B cell (primary cell): ENCODE measurements around the gene TP53AIP1. TPM values are rescaled to one million over a fixed set of nuclear protein-coding genes. Genes with fewer than 3 reads are reported as not detected.

Source experiments
- ATAC-seq: fragments of 200-7000 bp; cut with Tn5 transposase; one replicate; pipeline ENCODE4 v1.10.0; 2021; ENCODE audit warnings: low read depth, mild to moderate bottlenecking, moderate number of reproducible peaks, moderate library complexity
- CTCF ChIA-PET: fragments of 350-600 bp; sonication (Branson Sonifier 250); formaldehyde crosslinking; loops from one replicate; lab custom pipeline; 2021; ENCODE audit warnings: antibody characterized with exemption, inconsistent platforms; lab: Charles Lee
- POLR2A ChIA-PET: fragments of 350-600 bp; sonication (Branson Sonifier 250); formaldehyde crosslinking; loops from one replicate; lab custom pipeline; 2021; ENCODE audit warnings: antibody characterized with exemption; lab: Charles Lee
- DNase-seq: peaks from one replicate; pipeline ENCODE4 v3.0.0; 2013
- H2AFZ ChIP-seq: 2 replicates; pipeline ENCODE4 v1.6.1; 2012; ENCODE audit warnings: mild to moderate bottlenecking, low read depth, low read length; ENCODE audit not compliant: insufficient read depth, poor library complexity, severe bottlenecking
- H3K27ac ChIP-seq, 2 donors: 1 replicate in 1 of 2; 2 replicates in 1 of 2; pipeline ENCODE4 v1.5.1; 2012 to 2013; ENCODE audit warnings: low read length in 2 of 2, mild to moderate bottlenecking in 2 of 2, moderate library complexity in 1 of 2
- H3K27me3 ChIP-seq, 4 experiments: fragments of 200-600 bp in 1 of 4; sonication (generic) in 1 of 4; replicated peaks in 1 of 4; 1 replicate in 2 of 4; 2 replicates in 2 of 4; pipeline versions ENCODE4 v1.6.1 to v1.7.0; 2013 to 2016; ENCODE audit warnings: low read length in 3 of 4, mild to moderate bottlenecking in 2 of 4, mixed read lengths in 1 of 4, moderate library complexity in 1 of 4; ENCODE audit not compliant: insufficient read depth in 4 of 4, control insufficient read depth in 3 of 4; ENCODE audit errors: control extremely low read depth in 1 of 4
- H3K36me3 ChIP-seq, 2 experiments: replicated peaks in 1 of 2; 1 replicate in 1 of 2; 2 replicates in 1 of 2; pipeline versions ENCODE4 v1.6.1 to v1.7.1; 2013; ENCODE audit warnings: low read length in 1 of 2; ENCODE audit not compliant: insufficient read depth in 2 of 2, control insufficient read depth in 1 of 2; ENCODE audit errors: control extremely low read depth in 1 of 2, extremely low read depth in 1 of 2
- H3K4me1 ChIP-seq, 2 donors: fragments of 200-600 bp in 1 of 2; sonication (generic) in 1 of 2; 1 replicate in 1 of 2; 2 replicates in 1 of 2; pipeline versions ENCODE4 v1.5.1 to v1.6.1; 2013 to 2017; ENCODE audit warnings: low read length in 2 of 2; ENCODE audit not compliant: control insufficient read depth in 2 of 2, insufficient read depth in 2 of 2
- H3K4me2 ChIP-seq: replicated peaks from 2 replicates; pipeline ENCODE3; 2012; ENCODE audit warnings: mild to moderate bottlenecking, low read depth, low read length; ENCODE audit not compliant: poor library complexity, severe bottlenecking
- H3K4me3 ChIP-seq, 5 experiments: fragments of 200-600 bp in 1 of 5; sonication (generic) in 1 of 5; 1 replicate in 3 of 5; 2 replicates in 2 of 5; pipeline versions ENCODE4 v1.5.1 to v1.7.0; 2011 to 2016; ENCODE audit warnings: low read length in 4 of 5, mild to moderate bottlenecking in 4 of 5, low read depth in 2 of 5, control low read depth in 1 of 5, moderate library complexity in 1 of 5; ENCODE audit not compliant: insufficient read depth in 1 of 5; ENCODE audit errors: control extremely low read depth in 1 of 5, extremely low read depth in 1 of 5
- H3K79me2 ChIP-seq: fragments of 200-600 bp; sonication (generic); one replicate; pipeline ENCODE4 v1.6.0; 2016; ENCODE audit warnings: low read length; ENCODE audit not compliant: control insufficient read depth, insufficient read depth
- H3K9ac ChIP-seq: fragments of 200-600 bp; sonication (generic); 2 replicates; pipeline ENCODE4 v1.6.1; 2017; ENCODE audit warnings: mild to moderate bottlenecking, low read length, moderate library complexity
- H3K9me3 ChIP-seq, 3 donors: one replicate each; pipeline versions ENCODE4 v1.6.1 to v1.7.1; 2013; ENCODE audit warnings: low read length in 2 of 3; ENCODE audit not compliant: control insufficient read depth in 2 of 3, insufficient read depth in 1 of 3; ENCODE audit errors: control extremely low read depth in 1 of 3
- H4K20me1 ChIP-seq: 2 replicates; pipeline ENCODE4 v1.6.0; 2012; ENCODE audit warnings: mild to moderate bottlenecking, low read length; ENCODE audit not compliant: insufficient read depth, control insufficient read depth, poor library complexity, severe bottlenecking
- H3K27ac Mint-ChIP-seq: one replicate; pipeline ENCODE4 v1.8.0; 2021; ENCODE audit warnings: mixed read lengths
- H3K27me3 Mint-ChIP-seq: one replicate; pipeline ENCODE4 v1.8.0; 2021; ENCODE audit warnings: mixed read lengths
- H3K4me1 Mint-ChIP-seq: one replicate; pipeline ENCODE4 v1.8.0; 2021; ENCODE audit warnings: mixed read lengths
- H3K4me3 Mint-ChIP-seq: one replicate; pipeline ENCODE4 v1.8.0; 2021; ENCODE audit warnings: mixed read lengths
- H3K9me3 Mint-ChIP-seq: one replicate; pipeline ENCODE4 v1.8.0; 2022; ENCODE audit warnings: mixed read lengths; ENCODE audit not compliant: insufficient read depth
- EZH2 ChIP-seq: IDR thresholded peaks from 2 replicates; pipeline ENCODE4 v1.6.1; 2012; ENCODE audit warnings: borderline replicate concordance, low read depth, mild to moderate bottlenecking, moderate library complexity, low read length; ENCODE audit not compliant: insufficient read depth, poor library complexity, severe bottlenecking
- WGBS: methylation state at CpG from one replicate; pipeline ENCODE4 v1.1.5; 2013; ENCODE audit warnings: missing lambda C conversion rate; ENCODE audit not compliant: insufficient coverage; 5-methylcytosine and 5-hydroxymethylcytosine counted together
- intact Hi-C: fragments of 100-400 bp; cut with micrococcal nuclease; formaldehyde crosslinking; loops from one replicate; pipeline ENCODE4 v1.10.0; 2022
- polyA plus RNA-seq: library from polyadenylated mRNA; depleted of rRNA; stranded (reverse); fragments of >200 nt; gene quantifications from 2 replicates; pipeline ENCODE4 v1.2.3, GENCODE V29; 2012
- total RNA-seq, 2 donors: library from RNA; stranded (reverse); fragments of 120-200 nt in 1 of 2; gene quantifications; 1 replicate in 1 of 2; 2 replicates in 1 of 2; pipeline versions ENCODE4 v1.2.3 to v1.2.4, GENCODE V29; 2013 to 2022
- TF ChIP-seq, protein P1 (sequence below): fragments of 200-600 bp; IDR thresholded peaks from one replicate; pipeline ENCODE4 v1.8.0; 2022; ENCODE audit warnings: antibody characterized with exemption, mild to moderate bottlenecking

Gene TP53AIP1
- total and polyA plus RNA-seq, 2 donors (not counting 1 experiment from before 2014, with no cell fraction given): 0.04 to 0.12 TPM

DNA sequence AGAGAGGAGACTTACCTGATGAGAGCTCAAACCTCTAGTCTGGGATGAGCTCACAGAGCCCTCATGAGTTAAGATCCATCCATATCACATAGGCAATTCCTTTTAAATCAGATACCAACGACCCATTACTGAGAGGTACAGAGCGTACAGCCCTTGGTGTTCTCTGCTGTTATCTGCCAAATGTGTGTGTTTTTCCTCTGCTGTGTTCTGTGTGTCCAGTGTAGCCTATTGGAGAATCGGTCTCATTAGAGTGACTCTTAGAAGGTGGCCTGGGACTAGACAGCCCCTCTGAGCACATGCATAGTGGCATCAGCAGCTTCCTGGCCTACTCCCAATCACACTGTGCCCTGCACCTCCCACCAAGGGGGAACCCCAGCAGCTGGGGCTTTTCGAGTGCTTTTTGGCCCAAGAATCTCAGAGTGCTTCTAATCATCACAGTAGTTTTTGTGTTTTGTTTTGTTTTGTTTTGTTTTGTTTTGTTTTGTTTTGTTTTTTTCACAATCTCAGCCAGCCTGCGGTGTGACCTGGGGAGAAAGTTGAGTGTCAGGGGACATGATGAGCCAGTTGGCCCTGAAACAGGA, 25.4 kb downstream of the TP53AIP1 start:
- no peak overlapping the region for H3K27ac ChIP-seq
- peaks cover 0 to under 1% (median 0%) of the 10 kb centered on the region in 3 donors for H3K9me3 ChIP-seq
- H3K27me3 ChIP-seq: peaks cover 0 to 21% (median 0%) of the 10 kb centered on the region in 4 experiments
- Mint-ChIP-seq H3K27ac (no peak overlapping the region), H3K27me3 (peaks cover 41% of the 10 kb centered on the region), H3K4me1 (peaks cover 5% of the 10 kb centered on the region), H3K9me3 (no peaks in the 10 kb centered on the region), H3K4me3 (no peak overlapping the region)
- H3K79me2 ChIP-seq: no peaks in the 10 kb centered on the region
- ATAC-seq (no peak), DNase-seq (no peak)
- no peak overlapping the region for H3K9ac ChIP-seq
- no peaks in the 10 kb centered on the region for H4K20me1 ChIP-seq
- POLR2A ChIA-PET: interaction anchor here (0.7 kb wide), 1 partner anchor 198 kb away, joined by 3 read pairs; no protein-coding TSS in a partner anchor
- intact Hi-C loops: no loop called here
- H3K4me1 ChIP-seq: peaks cover 0 to 4% of the 10 kb centered on the region in 2 donors
- H3K36me3 ChIP-seq: no peaks in the 10 kb centered on the region
- TF ChIP-seq, protein P1, sequence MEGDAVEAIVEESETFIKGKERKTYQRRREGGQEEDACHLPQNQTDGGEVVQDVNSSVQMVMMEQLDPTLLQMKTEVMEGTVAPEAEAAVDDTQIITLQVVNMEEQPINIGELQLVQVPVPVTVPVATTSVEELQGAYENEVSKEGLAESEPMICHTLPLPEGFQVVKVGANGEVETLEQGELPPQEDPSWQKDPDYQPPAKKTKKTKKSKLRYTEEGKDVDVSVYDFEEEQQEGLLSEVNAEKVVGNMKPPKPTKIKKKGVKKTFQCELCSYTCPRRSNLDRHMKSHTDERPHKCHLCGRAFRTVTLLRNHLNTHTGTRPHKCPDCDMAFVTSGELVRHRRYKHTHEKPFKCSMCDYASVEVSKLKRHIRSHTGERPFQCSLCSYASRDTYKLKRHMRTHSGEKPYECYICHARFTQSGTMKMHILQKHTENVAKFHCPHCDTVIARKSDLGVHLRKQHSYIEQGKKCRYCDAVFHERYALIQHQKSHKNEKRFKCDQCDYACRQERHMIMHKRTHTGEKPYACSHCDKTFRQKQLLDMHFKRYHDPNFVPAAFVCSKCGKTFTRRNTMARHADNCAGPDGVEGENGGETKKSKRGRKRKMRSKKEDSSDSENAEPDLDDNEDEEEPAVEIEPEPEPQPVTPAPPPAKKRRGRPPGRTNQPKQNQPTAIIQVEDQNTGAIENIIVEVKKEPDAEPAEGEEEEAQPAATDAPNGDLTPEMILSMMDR: no peak
- no peak for TF ChIP-seq EZH2
- no peak overlapping the region for H3K4me2 ChIP-seq
- CTCF ChIA-PET: interaction anchor here (1.0 to 3.8 kb wide), 2 partner anchors 10 to 31 kb away, joined by 3 to 13 read pairs; no protein-coding TSS in a partner anchor
- 47% methylated on average over 3 of the region's 5 CpGs for WGBS
- no peak overlapping the region for H2AFZ ChIP-seq
- no peak overlapping the region for H3K4me3 ChIP-seq

DNA sequence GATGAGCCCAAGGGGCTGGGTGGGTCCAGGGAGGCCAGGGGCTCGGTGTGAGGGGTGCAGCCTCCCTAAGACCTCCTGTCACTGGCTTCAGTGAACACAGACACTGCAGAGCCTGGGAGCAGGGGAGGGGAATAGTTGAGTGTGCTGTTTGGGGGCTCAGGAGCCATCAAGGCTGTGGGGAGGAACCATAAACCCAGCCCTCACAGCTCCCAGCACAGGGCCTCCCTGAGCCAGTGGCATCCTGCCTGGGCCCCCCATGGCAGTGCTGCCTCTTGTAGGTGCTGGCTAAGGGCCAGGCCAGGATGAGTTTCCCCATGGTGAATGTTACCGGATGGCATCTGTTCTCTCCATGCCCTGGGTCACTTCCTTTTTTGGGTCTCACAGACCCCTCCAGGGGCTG, 26.0 kb downstream of the TP53AIP1 start:
- no peak for ATAC-seq
- TF ChIP-seq, protein P1: no peak
- TF ChIP-seq EZH2: no peak
- DNase-seq: no peak
- H3K27me3 Mint-ChIP-seq: peaks cover 45% of the 10 kb centered on the region
- H3K4me2 ChIP-seq: no peak overlapping the region
- peaks cover 0 to 6% (median 0%) of the 10 kb centered on the region in 3 donors for H3K9me3 ChIP-seq
- no peak overlapping the region for H3K27ac ChIP-seq
- intact Hi-C loops: no loop called here
- CTCF ChIA-PET: interaction anchor here (1.0 kb wide), 1 partner anchor 31 kb away, joined by 3 read pairs; no protein-coding TSS in a partner anchor
- H3K79me2 ChIP-seq: no peaks in the 10 kb centered on the region
- WGBS: 55% methylated on average over 1 of the region's 2 CpGs
- POLR2A ChIA-PET: no interaction called here
- no peak overlapping the region for H3K9ac ChIP-seq
- no peak overlapping the region for H3K4me3 Mint-ChIP-seq
- H2AFZ ChIP-seq: no peak overlapping the region
- no peaks in the 10 kb centered on the region for H3K9me3 Mint-ChIP-seq
- H3K36me3 ChIP-seq: no peaks in the 10 kb centered on the region
- H3K27ac Mint-ChIP-seq: no peak overlapping the region
- peaks cover 5% of the 10 kb centered on the region for H3K4me1 Mint-ChIP-seq
- peaks cover 0 to 21% (median 0%) of the 10 kb centered on the region in 4 experiments for H3K27me3 ChIP-seq
- H3K4me3 ChIP-seq: no peak overlapping the region
- peaks cover 0 to 4% of the 10 kb centered on the region in 2 donors for H3K4me1 ChIP-seq
- H4K20me1 ChIP-seq: no peaks in the 10 kb centered on the region
